ENCODE measurements around the gene GPR35. TPM values are rescaled to one million over a fixed set of nuclear protein-coding genes. Genes with fewer than 3 reads are reported as not detected.

GPR35 gene
- polyA plus RNA-seq, 4 donors: 1.1 to 3.5 (median 2.3) TPM

GRCh38 chr2:240636563-240637115 is 11.4 kb downstream of the GPR35 start:
- no peak for DNase-seq (ENCODE audit: low read depth in 4 of 4, low spot score in 2 of 4)

DNA sequence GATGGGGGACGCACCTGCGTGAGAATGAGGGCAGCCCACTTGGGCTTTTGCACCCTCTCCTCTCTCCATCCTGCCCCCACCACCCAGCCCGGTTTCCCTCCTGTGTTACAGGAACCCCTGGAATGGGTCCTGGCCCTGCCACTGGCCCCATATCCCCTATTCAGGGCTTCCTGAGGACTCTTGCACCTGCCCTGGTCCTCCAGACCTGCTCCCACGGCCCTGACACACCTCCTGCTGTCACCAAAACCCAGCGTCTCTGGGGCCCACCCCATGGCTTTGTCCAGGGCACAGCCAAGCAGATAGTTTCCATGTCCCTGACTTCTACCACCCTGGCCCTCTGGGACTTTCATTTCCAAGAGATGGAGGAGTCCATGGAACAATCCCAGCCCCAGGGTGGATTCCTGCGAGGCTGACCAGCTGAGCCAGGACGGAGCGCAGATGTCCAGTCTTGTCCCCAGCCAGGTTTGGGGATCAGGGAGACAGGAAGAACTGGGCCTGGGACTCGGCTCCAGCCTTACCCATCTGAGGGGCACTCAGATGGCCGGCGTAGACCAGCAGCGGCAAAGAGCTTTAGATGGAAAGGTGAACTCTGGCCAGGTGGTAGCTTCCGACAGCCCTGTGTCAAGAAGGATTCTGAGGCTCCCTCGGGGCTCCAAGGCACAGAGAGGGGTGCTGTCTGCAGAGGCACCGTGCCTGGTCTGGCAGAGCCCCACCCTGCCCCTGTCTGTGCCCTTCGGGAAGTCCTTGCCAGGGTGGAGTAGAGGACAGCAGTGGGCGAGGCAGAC is 12.0 kb downstream of the GPR35 start:
- no peak for DNase-seq (ENCODE audit: low read depth in 4 of 4, low spot score in 2 of 4)

DNA sequence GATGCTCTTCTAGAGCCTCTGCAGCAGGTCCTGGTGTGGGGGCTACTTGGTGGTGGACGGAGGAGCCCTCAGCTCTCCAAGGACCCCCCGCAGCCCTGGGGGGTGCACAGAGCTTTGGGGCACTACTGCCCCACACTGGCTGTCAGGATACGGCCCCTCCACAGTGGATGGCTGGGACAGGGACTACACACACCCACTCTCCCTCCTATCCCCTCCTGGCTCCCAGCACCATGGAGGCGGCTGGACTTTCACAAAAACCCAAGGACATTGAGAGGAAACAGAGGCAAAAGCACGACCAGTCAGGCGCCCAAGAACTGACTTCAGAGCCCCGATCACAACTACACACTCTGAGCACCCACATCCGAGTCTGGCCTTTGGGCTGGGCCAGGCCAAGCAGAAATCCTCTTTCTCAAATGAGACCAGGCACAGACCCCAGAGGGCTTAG is 12.6 kb downstream of the GPR35 start:
- no peak for DNase-seq (ENCODE audit: low read depth in 4 of 4, low spot score in 2 of 4)

- no peak for DNase-seq (ENCODE audit: low read depth in 4 of 4, low spot score in 2 of 4)
These were observed 13.4 kb downstream of the GPR35 start for GRCh38 chr2:240638512-240639160.

DNA sequence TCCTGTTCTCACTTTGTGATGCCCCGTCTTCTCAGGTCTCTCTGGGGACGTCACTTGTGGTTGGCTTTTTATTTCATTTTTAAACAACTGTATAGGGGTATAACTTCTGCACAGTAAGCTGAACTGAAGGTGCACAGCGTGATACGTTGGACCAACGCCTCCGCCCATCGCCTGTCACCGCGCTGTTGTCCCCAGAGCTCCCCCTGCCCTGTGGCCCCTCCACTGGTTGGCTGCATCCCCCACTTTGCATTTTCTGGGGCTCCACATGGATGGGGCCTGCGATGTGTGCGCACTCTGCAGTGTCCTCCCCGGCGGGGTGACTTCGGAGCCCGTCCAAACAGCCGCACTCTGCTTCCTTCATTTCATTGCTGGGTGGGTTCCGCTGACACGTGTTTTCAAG is 14.3 kb downstream of the GPR35 start:
- DNase-seq (ENCODE audit: low read depth in 4 of 4, low spot score in 2 of 4): no peak

- no peak for DNase-seq (ENCODE audit: low read depth in 4 of 4, low spot score in 2 of 4)
These were observed 15.7 kb downstream of the GPR35 start for GRCh38 chr2:240640939-240641338.

GRCh38 chr2:240642061-240642805 is 17.0 kb downstream of the GPR35 start:
- no peak for DNase-seq (ENCODE audit: low read depth in 4 of 4, low spot score in 2 of 4)

- no peak for DNase-seq (ENCODE audit: low read depth in 4 of 4, low spot score in 2 of 4)
These were observed 17.5 kb downstream of the GPR35 start for GRCh38 chr2:240642806-240643092.

GRCh38 chr2:240643093-240643810 is 18.0 kb downstream of the GPR35 start:
- no peak for DNase-seq (ENCODE audit: low read depth in 4 of 4, low spot score in 2 of 4)

GRCh38 chr2:240643811-240644150 is 18.5 kb downstream of the GPR35 start:
- no peak for DNase-seq (ENCODE audit: low read depth in 4 of 4, low spot score in 2 of 4)

- no peak for DNase-seq (ENCODE audit: low read depth in 4 of 4, low spot score in 2 of 4)
These were observed 18.9 kb downstream of the GPR35 start for GRCh38 chr2:240644171-240644651.

DNA sequence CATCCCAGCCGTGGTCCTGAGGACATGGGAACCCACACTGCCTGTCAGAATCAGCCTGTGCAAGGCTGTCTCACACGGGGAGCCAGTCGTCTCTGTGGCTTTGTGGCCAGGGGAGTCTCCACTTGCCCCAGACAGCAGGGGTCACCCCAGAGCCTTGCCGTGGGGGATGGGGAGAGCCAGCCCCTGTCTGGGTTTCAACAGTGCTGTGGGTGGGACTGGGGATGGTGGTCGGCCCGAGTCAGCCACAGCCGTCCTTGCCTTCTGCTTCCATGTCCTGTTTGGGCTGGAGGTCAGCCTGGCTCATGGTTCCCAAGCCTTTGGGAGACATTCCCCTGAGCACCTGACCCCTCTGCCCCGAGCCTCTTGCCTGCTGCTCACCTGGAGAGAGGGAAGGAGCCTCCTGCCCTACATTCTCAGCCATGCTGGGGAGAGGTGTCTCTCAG is 19.6 kb downstream of the GPR35 start:
- DNase-seq (ENCODE audit: low read depth in 4 of 4, low spot score in 2 of 4): no peak

DNA sequence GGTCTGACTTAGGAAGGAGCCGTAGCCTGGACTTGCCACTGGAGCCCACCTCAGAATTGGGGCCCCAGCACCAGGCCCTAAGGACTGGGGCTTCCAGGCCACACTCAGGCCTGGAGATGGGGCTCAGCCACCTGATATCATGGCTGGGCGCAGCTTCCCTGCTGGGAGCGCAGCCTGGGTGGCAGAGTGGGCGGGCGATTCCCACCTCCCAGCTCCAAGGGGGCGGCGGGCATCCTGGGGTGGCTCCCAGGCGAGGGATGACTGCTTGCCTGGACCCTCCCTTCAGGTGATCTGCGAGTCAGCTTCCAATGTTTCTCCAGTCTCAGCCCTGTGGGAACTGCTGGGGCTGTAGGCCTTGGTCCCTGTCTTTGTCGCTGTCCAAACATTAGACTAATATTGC is 20.1 kb downstream of the GPR35 start:
- no peak for DNase-seq (ENCODE audit: low read depth in 4 of 4, low spot score in 2 of 4)

DNA sequence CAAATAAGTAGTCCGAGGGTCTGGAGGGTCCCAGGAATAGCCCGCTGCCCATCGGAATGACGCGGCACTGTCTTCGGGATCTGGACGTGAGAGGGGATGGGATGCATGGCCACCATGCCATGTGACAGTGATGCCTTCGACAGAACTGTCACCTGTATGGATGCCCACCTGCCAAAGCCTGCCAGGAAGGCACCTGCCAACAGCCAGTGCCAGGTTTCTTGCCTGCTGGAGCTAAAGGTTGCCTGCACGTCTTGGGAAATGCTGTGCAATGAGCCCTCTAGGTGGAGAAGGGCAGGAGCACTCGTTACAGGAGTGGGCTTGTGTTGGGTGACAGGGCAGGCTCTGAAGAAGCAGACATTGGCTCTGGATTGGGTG is 20.5 kb downstream of the GPR35 start:
- no peak for DNase-seq (ENCODE audit: low read depth in 4 of 4, low spot score in 2 of 4)

GRCh38 chr2:240646176-240646899 is 21.1 kb downstream of the GPR35 start:
- DNase-seq (ENCODE audit: low read depth in 4 of 4, low spot score in 2 of 4): no peak

DNA sequence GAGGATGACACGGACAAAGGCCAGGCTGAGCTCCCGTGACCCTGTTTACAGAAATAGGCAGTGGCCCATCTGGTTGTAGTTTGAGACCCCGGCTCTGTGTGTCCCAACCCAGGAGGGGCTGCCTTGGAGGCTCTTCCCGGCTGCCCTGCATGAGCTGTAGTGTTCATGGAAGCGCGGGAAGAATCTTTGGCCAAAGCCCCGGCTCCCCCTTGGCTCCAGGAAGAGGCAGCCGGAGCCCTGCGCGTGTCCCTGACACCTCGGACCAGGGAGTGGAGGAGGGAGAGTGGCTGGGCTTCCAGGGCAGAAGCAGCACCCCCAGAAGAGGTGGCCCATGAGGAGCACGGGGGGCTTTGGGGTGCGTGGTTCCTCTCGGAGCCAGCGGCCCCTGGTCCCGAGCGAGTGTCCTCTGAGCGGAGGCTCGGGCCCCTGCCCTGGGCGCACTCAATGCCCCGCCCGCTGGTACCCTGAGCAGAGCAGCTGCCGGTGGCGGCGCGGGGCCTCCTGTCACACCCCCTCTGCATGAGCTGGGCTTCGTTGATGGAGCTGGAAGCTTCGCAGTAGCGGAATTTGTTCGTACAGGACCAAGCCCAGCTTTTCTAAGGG is 21.7 kb downstream of the GPR35 start:
- DNase-seq (ENCODE audit: low read depth in 4 of 4, low spot score in 2 of 4): no peak

DNA sequence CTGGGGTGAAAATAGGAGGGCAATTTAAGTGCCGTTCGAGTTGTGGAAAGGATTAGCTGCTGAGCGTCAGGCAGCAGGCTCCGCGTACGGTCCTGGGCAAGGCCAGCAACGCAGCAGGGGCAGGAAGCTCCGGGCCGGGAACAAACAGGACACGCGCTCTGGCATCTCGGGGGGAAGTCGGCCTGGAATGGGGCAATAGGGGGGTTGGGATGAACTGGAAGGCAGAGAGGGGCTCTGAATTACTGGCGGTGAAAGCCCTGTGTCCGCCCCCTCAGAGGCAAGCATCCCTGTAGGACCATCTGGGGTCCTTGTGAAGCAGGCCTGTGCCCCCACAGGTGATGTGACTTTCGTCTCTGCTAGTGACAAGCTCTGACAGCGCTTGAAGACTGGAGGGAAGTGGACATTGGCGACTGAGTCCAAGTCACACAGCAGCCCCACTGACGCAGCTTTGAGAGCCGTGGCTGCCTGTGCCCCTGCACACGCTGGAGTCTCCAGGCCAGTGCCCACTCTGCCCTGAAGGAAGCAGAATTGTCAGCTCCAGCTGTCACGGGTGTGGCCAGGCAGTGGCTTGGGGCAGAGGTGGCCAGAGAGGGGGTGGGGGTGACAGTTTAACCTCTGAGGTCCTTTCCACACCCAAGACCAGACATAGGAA is 22.3 kb downstream of the GPR35 start:
- no peak for DNase-seq (ENCODE audit: low read depth in 4 of 4, low spot score in 2 of 4)

DNA sequence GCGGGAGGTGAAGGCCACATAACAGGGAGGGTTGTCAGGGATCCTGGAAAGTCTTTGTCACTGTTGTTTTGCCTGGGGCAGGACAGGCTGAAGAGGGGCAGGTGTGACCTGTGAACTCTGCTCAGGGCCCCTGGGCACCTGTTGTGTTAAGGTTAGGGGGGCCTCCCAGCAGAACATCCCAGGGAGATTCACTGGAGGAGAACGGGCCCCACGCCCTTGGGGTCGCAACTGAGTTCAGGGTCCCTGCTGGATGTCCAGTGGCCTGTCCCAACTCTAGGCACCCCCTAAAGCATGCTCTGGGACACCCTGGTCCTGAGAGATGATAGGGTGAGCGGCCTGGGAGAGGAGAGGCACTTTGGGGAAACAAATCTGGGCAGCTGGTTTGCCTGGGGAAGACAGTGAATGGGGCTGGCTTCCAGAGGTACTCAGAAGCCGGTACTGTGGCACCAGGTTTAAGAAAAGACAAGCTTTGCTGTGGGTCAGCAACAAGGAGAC is 22.9 kb downstream of the GPR35 start:
- no peak for DNase-seq (ENCODE audit: low read depth in 4 of 4, low spot score in 2 of 4)

Data from left renal cortex interstitium (tissue), 4 donors.